MG63 (cell line): ENCODE data around the gene TPSB2. TPM values are rescaled to one million over a fixed set of nuclear protein-coding genes. Genes with fewer than 3 reads are reported as not detected.
"Not testable (repeated sequence)": the region's sequence is repeated elsewhere in the genome, so short reads cannot be mapped to it uniquely, and the experiment has no call there.

Experiments
- DNase-seq: peaks from one replicate; pipeline ENCODE4 v3.0.0-alpha.2; 2020
- H3K27me3 ChIP-seq: fragments of 250-450 bp; sonication (Bioruptor Pico); 2 replicates; pipeline ENCODE4 v1.5.1; 2020; ENCODE audit warnings: mild to moderate bottlenecking, moderate library complexity
- H3K36me3 ChIP-seq: fragments of 250-450 bp; sonication (Bioruptor Pico); 2 replicates; pipeline ENCODE4 v1.5.1; 2020; ENCODE audit warnings: mild to moderate bottlenecking, moderate library complexity
- H3K4me3 ChIP-seq: fragments of 250-450 bp; sonication (Bioruptor Pico); 2 replicates; pipeline ENCODE4 v1.5.1; 2020; ENCODE audit warnings: mild to moderate bottlenecking, moderate library complexity
- H3K9me3 ChIP-seq: fragments of 250-450 bp; sonication (Bioruptor Pico); 2 replicates; pipeline ENCODE4 v1.5.1; 2020; ENCODE audit warnings: mild to moderate bottlenecking, moderate library complexity
- total RNA-seq: library from RNA; depleted of rRNA; stranded (reverse); fragments of >200 nt; shearing (Covaris generic); gene quantifications from 2 replicates; pipeline ENCODE4 v1.2.3, GENCODE V29; 2014; ENCODE audit warnings: low replicate concordance

TPSB2 gene
- total RNA-seq, 1 experiment from 2014 or later = not detected

DNA sequence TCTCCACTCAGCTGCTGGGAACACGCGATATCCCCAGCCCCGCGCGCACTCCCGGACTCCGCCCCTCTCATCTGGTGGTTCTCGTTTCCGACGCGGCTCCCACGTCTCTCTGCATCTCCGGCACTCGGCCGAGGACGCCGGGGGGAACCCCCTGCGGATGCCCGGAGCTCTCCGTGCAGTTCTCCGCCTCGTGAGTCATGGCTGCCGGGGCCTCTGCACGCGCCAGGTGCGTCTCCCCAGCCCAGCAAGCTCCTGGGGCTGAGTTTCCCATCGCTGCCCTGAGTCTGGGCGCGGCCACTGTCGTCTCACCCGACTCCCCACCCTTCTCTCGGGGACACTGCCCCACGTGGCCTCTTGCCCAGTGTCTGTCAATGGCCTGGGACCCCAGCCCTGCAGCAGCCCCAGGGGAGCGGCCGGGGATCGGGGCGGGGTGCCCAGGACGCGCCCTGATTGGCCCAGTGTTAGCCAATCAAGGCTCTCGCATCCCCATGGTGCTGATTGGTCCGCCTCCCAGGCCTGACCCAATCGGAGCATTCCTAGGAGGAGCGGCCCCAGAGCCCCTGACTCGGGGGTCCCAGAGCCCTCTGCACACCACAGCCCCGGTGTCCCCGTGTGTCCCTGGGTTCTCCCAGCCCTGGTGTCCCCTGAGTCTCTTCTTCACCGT is 23.8 kb upstream of the TPSB2 start:
- not testable (repeated sequence) for H3K4me3 ChIP-seq, DNase-seq, H3K27me3 ChIP-seq, H3K36me3 ChIP-seq, H3K9me3 ChIP-seq

DNA sequence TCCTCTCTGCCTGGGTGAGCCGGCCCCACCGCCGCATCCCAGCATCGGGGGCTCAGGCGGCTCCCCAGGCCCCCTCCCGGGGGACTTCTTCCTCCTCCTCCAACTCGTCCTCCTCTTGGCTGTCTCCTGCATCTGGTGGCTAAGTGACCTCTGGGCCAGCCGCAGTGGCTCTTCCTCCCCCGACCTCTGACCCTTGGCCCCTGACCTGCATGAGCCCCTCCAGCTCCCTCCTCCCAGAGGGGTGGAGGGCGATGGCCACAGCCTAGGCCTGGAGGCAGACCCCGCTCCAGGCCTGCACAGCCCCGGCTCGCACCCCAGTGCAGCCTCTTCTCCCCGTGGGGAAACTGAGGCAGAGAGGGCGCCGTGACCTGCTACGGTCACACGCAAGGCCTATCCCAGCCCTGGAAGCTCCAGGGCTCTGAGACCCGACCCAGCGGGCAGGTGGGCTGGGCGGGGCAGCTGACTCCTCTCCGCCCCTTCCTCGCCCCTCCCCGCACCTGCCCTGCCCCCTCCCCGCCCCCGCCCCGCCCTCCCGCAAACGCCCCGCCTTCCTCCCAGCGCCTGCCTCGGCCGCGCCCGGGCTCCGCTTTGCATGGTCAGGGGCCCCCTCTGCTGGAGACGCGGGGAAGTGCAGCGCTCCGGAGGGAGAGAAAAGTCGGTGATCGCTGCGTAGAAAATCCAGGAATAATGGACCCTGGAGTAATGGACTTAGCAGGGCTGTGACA is 19.2 kb upstream of the TPSB2 start:
- not testable (repeated sequence) for H3K9me3 ChIP-seq, DNase-seq, H3K36me3 ChIP-seq, H3K4me3 ChIP-seq
- peaks cover 19% of the 10 kb centered on the region for H3K27me3 ChIP-seq

DNA sequence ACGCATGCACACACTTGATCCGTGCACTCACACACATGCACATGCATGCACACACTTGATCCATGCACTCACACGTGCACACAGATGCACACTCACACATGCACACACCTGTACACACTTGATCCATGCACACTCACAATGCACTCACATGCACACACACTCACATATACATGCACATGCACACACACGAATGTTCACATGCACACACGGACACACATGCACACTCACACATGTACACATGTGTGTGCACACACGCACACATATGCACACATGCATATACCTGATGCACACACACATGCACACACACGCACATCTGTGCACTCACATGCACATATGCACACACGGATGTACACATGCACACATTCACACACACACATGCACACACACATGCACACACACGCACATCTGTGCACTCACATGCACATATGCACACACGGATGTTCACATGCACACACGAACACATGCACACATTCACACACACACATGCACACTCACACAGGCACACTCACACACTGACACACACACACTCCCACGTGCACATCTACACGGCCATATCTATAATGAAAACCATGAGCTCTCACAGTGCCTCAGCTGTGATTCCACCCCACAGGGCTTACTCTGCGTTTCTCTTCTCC is 18.0 kb upstream of the TPSB2 start:
- DNase-seq, H3K9me3 ChIP-seq, H3K36me3 ChIP-seq, H3K4me3 ChIP-seq: not testable (repeated sequence)
- H3K27me3 ChIP-seq = peaks cover 19% of the 10 kb centered on the region

DNA sequence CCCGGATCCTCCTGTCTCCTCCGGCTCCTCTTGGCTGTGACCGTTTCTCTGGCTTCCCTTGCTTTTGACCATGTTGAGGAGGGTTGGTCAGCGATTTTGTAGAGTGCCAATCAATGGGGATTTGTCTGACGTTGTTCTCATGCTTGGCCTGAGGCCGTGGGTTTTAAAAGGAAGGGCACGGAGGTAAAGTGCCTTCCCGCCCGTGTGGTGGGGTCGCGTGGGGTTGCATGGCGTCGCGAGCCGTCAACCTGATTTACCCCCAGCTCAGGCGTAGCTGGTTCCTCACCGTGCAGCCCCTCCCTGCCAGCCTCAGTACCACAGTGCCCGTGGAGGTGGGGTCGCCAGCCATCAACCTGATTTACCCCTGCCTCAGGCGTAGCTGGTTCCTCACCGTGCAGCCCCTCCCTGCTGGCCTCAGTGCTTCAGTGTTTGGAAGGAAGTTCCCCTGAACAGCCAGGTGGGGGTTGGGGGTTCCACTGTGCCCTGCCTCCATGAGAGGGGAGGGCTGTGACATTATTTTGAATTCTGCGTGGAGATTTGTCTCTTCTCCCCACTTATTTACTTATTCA is 15.6 kb upstream of the TPSB2 start:
- no peak for DNase-seq
- peaks cover 19% of the 10 kb centered on the region for H3K27me3 ChIP-seq
- no peak overlapping the region for H3K4me3 ChIP-seq

DNA sequence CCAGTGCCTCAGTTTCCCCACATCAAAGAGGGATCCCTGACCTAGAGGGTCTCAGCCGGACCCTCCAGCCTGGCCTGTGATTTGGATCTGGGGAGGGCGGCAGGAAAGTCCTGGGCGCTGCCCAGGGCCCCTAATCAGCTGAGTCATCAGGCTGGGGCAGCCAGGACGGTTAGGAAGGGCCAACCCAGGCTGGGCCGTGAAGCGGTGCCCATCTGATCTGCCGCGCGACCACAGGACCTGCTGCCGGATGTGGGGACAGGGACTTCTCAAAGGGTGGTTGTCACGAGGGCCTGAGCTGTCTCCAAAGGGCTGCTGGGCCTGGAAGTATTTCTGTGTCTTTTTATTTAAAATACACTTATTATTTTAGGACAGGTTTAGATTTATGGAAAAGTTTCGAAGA is 14.9 kb upstream of the TPSB2 start:
- H3K9me3 ChIP-seq = no peaks in the 10 kb centered on the region
- no peaks in the 10 kb centered on the region for H3K36me3 ChIP-seq

More for the DNA sequence above, 15.6 kb upstream of the TPSB2 start:
- Histone ChIP-seq H3K36me3 (no peaks in the 10 kb centered on the region), H3K9me3 (no peaks in the 10 kb centered on the region)

DNA sequence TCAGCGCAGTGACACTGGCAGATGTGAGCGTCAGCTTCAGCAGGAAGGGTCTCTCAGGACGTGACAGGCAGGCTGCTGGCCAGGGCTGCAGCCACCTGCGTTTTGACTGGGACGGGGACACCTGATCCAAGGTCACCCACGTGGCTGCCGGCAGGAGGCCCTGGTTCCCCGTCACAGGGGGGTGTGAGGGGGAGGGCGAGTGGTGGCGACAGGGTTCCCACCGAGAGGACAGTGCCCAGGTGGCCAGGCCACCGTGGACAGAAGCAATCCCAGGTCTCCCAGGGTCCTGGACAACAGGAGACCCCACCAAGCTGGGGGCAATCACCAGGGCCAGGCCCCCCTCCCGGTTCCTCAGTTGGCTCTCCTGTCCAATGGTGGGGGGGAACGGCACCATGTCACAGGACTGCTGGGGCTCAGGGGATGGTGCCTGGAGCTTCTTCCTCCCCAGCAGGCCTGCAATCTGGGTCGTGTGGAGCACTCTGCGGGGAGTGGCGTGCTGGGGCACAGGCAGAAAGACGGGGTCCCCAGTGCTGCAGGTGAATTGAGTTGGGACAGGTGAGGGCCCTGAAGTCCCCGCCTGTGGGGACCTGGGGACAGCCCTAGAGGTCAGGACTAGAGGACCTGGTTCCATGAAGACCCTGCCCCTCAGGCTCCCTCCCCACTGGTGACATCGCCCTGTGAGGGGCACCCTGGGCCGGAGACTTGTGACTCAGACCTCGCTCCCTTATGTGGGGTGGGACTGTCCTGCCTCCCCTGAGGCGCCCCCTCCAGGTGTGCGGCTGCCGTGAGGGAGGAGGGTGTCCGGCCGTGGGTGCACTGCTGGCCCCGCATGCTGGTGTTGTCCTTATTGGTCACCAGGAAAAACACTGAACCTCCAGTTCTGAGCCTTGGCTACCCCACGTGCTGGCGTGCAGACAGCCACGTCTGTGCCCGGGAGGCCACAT is 14.2 kb upstream of the TPSB2 start:
- H3K36me3 ChIP-seq, H3K4me3 ChIP-seq, DNase-seq, H3K9me3 ChIP-seq: not testable (repeated sequence)
- H3K27me3 ChIP-seq = peaks cover 19% of the 10 kb centered on the region

More for the DNA sequence above, 14.9 kb upstream of the TPSB2 start:
- H3K4me3 ChIP-seq = no peak overlapping the region
- peak; percentile 27 for DNase-seq
- peaks cover 19% of the 10 kb centered on the region for H3K27me3 ChIP-seq

DNA sequence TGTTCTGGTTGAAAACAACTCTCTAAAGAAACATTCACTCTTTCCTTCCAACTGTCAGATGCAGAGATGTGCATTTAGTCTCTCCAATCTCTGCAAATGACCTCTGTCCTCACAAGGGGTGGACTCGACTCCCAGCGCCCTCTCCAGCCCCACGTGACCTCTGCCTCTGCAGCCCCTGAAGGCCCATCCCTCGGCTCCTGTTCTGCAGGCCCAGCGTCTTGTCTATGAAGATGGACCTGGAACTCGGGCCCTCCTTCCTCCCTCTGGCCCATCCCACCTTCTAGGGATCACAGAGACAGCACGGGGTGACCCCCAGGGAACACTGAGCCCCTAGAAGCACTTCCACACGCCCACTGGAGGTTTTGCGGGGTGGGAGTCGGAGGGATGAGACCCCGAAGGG is 13.4 kb upstream of the TPSB2 start:
- H3K36me3 ChIP-seq, H3K4me3 ChIP-seq, DNase-seq, H3K9me3 ChIP-seq: not testable (repeated sequence)
- peaks cover 23% of the 10 kb centered on the region for H3K27me3 ChIP-seq

DNA sequence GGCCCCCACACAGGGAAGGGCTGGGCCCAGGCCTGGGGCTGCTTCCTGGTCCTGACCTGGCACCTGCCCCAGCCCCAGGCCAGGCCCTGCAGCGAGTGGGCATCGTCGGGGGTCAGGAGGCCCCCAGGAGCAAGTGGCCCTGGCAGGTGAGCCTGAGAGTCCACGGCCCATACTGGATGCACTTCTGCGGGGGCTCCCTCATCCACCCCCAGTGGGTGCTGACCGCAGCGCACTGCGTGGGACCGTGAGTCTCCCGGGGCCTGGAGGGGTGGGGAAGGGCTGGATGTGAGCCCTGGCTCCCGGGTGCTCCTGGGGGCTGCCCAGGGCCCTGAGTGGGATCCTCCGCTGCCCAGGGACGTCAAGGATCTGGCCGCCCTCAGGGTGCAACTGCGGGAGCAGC is 11.1 kb upstream of the TPSB2 start:
- peaks cover 14% of the 10 kb centered on the region for H3K27me3 ChIP-seq
- H3K4me3 ChIP-seq, DNase-seq, H3K36me3 ChIP-seq, H3K9me3 ChIP-seq: not testable (repeated sequence)

DNA sequence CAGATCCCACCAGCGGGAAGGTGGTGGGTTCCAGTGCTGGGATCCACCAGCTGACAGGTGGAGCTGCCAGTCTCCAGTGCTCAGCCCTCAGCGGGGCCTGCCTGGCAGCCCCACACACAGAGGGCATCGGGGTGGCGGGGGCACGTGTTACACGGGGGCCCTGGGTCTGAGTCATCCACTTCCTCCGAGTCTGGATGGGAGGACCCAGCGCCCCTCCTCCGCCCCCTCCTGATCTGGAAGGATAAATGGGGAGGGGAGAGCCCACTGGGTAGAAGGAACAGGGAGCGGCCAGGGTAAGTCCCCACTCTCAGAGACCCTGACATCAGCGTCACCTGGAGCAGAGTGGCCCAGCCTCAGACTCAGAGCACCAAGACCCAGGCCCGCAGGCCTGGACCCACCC is 10.5 kb upstream of the TPSB2 start, which contains the start of gene TPSAB1:
TPSAB1 (plus strand) TSS at position 270 of the 400 bp plus-strand sequence. CDS start 234 bp downstream, outside the sequence.
- not testable (repeated sequence) for H3K27me3 ChIP-seq, DNase-seq, H3K9me3 ChIP-seq, H3K4me3 ChIP-seq, H3K36me3 ChIP-seq

DNA sequence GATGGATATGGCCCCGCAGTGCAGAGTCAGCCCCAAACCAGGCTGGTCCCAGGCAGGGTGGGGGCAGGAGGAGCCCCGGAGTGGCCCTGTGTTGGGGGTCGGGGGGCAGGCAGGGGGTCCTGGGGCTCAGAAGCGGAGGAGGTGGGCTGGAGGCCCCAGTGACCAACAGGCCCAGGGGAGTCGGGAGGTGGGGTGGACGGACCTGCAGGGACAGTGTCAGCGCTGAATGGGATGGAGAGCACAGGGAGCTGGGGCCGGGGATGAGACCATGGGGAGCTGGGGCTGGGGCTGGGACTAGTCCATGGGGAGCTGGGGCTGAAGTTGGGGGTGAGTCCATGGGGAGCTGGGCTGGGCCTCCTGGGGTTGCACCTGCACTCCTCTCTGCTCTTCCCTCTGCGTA is 9.6 kb upstream of the TPSB2 start:
- not testable (repeated sequence) for H3K4me3 ChIP-seq, DNase-seq, H3K36me3 ChIP-seq

DNA sequence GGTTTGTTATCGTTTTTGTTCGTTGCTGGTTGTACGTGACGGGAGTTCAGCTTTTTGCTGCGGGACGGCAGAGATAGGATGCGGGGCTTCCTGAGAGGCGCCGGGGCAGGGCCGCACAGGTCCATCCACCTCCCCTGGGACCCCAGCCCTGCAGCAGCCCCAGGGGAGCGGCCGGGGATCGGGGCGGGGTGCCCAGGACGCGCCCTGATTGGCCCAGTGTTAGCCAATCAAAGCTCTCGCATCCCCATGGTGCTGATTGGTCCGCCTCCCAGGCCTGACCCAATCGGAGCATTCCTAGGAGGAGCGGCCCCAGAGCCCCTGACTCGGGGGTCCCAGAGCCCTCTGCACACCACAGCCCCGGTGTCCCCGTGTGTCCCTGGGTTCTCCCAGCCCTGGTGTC is 8.9 kb upstream of the TPSB2 start:
- not testable (repeated sequence) for H3K36me3 ChIP-seq, H3K4me3 ChIP-seq, H3K9me3 ChIP-seq, H3K27me3 ChIP-seq
- DNase-seq = peak; percentile 31

More for the DNA sequence above, 9.6 kb upstream of the TPSB2 start:
- H3K27me3 ChIP-seq, H3K9me3 ChIP-seq: not testable (repeated sequence)

DNA sequence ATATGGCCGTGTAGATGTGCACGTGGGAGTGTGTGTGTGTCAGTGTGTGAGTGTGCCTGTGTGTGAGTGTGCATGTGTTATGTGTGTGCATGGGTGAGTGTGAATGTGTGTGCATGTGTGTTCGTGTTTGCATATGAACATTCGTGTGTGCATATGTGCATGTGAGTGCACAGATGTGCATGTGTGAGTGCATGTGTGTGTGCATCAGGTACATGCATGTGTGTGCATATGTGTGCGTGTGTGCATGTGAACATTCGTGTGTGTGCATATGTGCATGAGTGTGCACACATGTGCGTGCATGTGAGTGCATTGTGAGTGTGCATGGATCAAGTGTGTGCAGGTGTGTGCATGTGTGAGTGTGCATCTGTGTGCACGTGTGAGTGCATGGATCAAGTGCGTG is 8.0 kb upstream of the TPSB2 start:
- no peak overlapping the region for H3K4me3 ChIP-seq
- peaks cover 8% of the 10 kb centered on the region for H3K27me3 ChIP-seq
- DNase-seq = no peak
- no peaks in the 10 kb centered on the region for H3K9me3 ChIP-seq
- H3K36me3 ChIP-seq = no peaks in the 10 kb centered on the region

DNA sequence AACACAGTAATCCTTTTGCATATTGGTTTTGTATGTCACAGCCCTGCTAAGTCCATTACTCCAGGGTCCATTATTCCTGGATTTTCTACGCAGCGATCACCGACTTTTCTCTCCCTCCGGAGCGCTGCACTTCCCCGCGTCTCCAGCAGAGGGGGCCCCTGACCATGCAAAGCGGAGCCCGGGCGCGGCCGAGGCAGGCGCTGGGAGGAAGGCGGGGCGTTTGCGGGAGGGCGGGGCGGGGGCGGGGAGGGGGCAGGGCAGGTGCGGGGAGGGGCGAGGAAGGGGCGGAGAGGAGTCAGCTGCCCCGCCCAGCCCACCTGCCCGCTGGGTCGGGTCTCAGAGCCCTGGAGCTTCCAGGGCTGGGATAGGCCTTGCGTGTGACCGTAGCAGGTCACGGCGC is 6.7 kb upstream of the TPSB2 start:
- not testable (repeated sequence) for H3K4me3 ChIP-seq, DNase-seq, H3K9me3 ChIP-seq, H3K36me3 ChIP-seq, H3K27me3 ChIP-seq

DNA sequence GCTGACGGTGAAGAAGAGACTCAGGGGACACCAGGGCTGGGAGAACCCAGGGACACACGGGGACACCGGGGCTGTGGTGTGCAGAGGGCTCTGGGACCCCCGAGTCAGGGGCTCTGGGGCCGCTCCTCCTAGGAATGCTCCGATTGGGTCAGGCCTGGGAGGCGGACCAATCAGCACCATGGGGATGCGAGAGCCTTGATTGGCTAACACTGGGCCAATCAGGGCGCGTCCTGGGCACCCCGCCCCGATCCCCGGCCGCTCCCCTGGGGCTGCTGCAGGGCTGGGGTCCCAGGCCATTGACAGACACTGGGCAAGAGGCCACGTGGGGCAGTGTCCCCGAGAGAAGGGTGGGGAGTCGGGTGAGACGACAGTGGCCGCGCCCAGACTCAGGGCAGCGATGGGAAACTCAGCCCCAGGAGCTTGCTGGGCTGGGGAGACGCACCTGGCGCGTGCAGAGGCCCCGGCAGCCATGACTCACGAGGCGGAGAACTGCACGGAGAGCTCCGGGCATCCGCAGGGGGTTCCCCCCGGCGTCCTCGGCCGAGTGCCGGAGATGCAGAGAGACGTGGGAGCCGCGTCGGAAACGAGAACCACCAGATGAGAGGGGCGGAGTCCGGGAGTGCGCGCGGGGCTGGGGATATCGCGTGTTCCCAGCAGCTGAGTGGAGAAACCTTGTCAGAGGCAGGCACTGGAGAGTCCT is 2.2 kb upstream of the TPSB2 start:
- not testable (repeated sequence) for H3K9me3 ChIP-seq, DNase-seq, H3K36me3 ChIP-seq, H3K4me3 ChIP-seq, H3K27me3 ChIP-seq

DNA sequence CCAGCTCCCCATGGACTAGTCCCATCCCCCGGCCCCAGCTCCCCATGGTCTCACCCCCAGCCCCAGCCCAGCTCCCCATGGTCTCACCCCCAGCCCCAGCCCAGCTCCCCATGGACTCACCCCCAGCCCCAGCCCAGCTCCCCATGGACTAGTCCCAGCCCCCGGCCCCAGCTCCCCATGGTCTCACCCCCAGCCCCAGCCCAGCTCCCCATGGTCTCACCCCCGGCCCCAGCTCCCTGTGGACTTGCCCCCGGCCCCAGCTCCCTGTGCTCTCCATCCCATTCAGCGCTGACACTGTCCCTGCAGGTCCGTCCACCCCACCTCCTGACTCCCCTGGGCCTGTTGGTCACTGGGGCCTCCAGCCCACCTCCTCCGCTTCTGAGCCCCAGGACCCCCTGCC is 1.3 kb upstream of the TPSB2 start:
- DNase-seq = not testable (repeated sequence)

More for the DNA sequence above, 1.3 kb upstream of the TPSB2 start:
- not testable (repeated sequence) for H3K4me3 ChIP-seq, H3K9me3 ChIP-seq, H3K36me3 ChIP-seq, H3K27me3 ChIP-seq
